HG03354 (cell line): ENCODE data around the gene PRELID2.
"Not testable (repeated sequence)": the region's sequence is repeated elsewhere in the genome, so short reads cannot be mapped to it uniquely, and the experiment has no call there.

Experiments
- ATAC-seq: cut with Tn5 transposase; IDR thresholded peaks from one replicate; pipeline ENCODE4 v1.9.1; 2021; ENCODE audit warnings: mild to moderate bottlenecking; ENCODE audit not compliant: unreplicated experiment, poor library complexity, severe bottlenecking

PRELID2 gene

GRCh38 chr5:145834917-145835847 is at the start of gene PRELID2:
Gene PRELID2 (minus strand): TSS chr5:145835342. CDS start chr5:145835251, 91 bp downstream.
- ATAC-seq: peak; percentile 87

GRCh38 chr5:145874765-145875164 is 39.6 kb upstream of the PRELID2 start:
- ATAC-seq: no peak

GRCh38 chr5:145872914-145873313 is 37.8 kb upstream of the PRELID2 start, which contains the start of gene GRXCR2:
Gene GRXCR2 (minus strand): TSS chr5:145873014. CDS start chr5:145872968, 46 bp downstream.
- ATAC-seq: no peak

DNA sequence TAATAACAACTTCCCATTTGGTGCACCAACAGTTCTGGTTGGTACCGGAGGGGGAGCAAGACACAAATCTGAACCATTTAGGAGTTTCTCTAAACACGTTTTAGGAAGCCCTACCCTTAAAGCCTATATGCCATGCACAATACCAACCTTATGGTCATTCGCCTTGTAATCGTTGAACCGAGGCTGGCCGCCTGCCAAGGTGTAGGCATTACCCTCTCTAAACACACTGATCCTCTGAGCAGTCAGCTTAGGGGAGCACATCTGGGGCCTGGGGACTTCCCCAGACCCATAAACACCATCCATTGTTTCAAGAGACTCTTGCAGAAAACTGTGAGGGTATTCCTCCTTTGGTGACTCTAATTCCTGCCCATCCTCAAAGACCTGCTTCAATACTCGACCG is 37.3 kb upstream of the PRELID2 start:
- ATAC-seq: no peak

DNA sequence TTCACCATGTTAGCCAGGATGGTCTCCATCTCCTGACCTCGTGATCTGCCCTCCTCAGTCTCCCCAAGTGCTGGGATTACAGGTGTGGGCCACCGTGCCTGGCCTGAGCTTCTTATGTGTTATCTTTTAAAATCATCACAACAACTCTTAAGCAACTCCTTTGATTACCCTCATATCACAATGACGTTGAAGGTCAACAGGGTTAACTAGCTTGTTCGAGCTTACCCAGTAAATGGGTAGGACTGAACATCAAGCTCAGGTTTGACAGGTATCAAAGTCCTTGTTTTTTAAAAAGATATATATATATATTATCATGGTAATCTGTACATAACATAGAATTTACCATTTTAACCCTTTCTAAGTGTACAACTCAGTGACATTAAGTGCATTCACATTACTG is 34.6 kb upstream of the PRELID2 start:
- ATAC-seq: no peak

- ATAC-seq: no peak
These were observed 32.7 kb upstream of the PRELID2 start for GRCh38 chr5:145867806-145868205.

DNA sequence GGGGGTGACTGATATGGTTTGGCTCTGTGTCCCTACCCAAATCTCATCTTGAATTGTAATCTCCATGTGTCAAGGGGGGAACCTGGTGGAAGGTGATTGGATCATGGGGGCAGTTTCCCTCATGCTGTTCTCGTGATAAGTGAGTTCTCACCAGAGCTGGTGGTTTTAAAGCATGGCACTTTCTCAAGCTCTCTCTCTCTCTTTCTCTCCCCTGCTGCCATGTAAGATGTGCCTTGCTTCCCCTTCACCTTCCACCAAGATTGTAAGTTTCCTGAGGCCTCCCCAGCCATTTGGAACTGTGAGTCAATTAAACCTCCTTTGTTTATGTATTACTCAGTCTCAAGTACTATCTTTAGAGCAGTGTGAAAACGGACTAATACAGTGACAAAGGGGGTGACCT is 29.3 kb upstream of the PRELID2 start:
- not testable (repeated sequence) for ATAC-seq

- ATAC-seq: no peak
These were observed 27.9 kb upstream of the PRELID2 start for GRCh38 chr5:145863003-145863402.

GRCh38 chr5:145859897-145860296 is 24.8 kb upstream of the PRELID2 start:
- ATAC-seq: no peak

DNA sequence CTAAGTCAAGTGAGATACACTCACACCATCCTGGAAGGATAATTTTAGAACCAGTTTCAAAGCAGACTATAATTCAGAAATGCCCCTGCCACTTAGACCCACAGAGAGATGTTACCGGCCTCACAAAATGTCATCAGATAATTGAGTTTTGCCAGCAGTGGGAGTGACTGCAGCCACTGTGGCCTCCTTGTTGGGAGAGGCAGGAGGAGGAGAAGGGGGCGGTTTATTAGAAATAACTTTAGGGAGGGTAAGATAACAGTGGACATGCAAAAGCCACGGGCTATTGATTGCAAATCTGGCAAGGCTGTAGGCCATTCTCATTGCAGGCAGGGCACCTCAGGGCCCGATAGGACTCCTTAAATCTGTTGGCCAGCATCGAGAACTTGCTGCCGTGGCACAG is 24.3 kb upstream of the PRELID2 start:
- ATAC-seq: no peak

GRCh38 chr5:145858959-145859358 is 23.8 kb upstream of the PRELID2 start:
- ATAC-seq: no peak

DNA sequence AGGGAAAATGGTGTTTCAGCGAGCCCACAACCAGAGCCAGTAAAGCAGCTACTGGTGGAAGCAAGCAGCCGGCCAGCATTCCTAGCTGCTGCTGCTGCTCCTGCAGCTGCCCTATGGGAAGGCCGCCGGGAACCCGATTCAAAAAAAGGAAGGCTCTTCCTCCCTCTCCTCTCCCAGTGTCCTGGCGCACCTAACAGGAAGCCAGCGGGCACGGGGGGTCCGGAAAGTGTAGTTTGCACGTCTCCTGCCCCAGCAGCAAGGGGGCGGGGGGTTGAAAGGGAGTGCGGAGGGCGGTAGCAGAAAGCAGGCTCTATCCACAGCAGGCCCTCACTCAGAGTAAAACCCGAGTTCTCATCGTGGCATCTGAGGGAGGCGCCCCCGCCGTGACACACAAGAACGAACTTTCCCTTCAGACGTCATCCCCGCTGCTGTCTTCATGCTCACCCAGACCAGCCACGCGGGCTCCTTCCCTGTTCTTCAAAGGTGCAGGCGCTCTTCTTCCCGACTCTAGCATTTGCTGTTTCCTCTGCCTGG is 21.2 kb upstream of the PRELID2 start:
- ATAC-seq: no peak

GRCh38 chr5:145855763-145856267 is 20.7 kb upstream of the PRELID2 start:
- no peak for ATAC-seq

DNA sequence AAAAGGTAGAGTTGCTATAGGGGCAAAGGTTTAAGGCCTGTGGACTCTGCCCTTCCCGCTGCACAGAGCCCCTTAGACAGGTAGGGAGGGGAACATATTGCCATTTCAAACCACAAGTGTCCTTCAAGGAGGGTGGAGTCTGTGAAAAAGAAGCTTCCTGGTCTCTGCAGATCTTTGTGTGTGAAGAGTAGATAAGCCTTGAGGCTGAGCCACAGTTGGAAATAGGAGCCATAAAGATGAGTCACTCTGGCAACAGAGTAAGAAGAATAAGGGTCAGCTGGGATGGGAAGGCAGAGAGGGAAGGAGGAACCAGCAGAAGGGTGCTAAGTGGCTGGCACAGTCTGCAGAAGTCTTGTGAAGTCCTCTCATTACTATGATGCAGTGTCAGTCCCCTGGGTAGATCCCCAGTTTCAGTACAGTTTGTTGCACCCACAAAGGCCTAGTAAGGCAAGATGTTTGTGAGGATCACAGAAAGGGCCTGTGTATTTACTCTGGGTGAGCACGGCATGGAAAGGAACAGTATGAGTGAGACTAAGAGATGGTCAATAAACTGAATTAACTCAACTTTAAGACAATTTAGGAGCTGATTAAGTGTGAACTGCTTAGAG is 19.6 kb upstream of the PRELID2 start:
- no peak for ATAC-seq

DNA sequence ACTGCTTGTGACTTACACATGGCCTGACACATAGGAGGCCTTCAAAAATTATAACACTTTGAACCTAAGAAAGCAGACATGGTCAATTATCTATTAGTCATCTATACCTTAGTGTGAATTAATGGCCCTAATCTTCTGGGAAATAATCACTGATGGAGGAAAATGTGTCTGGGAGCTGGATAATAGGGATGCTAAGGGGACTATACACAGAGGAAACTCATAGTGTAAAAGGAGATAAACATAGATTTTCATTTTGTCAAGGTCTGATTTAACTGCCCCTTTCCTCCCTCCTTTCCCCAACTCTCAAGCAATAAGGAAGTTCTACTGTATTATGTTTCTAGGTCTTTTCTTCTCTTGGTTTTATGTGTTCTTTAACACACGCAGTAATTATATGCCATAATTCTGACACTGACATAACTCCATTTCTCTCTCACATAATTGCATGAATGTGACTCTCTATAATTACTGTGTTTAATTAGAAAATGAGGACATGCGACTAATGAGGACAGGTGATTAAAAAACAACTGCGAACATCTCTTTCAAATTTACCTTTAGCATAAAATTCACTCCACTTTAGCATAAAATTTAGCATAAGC is 18.7 kb upstream of the PRELID2 start:
- ATAC-seq: no peak

- ATAC-seq: no peak
These were observed 17.8 kb upstream of the PRELID2 start for GRCh38 chr5:145852990-145853389.

GRCh38 chr5:145848854-145849253 is 13.7 kb upstream of the PRELID2 start:
- ATAC-seq: no peak

- ATAC-seq: no peak
These were observed 12.7 kb upstream of the PRELID2 start for GRCh38 chr5:145847499-145848497.

- ATAC-seq: no peak
These were observed 10.9 kb upstream of the PRELID2 start for GRCh38 chr5:145846081-145846480.
